GM12878 (cell line): ENCODE data around the gene SLC35A4. TPM values are rescaled to one million over a fixed set of nuclear protein-coding genes. Genes with fewer than 3 reads are reported as not detected.

Experiments
- ATAC-seq: fragments of 200-7000 bp; cut with Tn5 transposase; 3 replicates; pipeline ENCODE4 v1.9.1; 2020; ENCODE audit warnings: mild to moderate bottlenecking, moderate library complexity
- BruUV-seq: library from RNA; stranded (reverse); fragments of 400-500 nt; replicated peaks from 2 replicates; lab custom pipeline; 2021; lab: Mats Ljungman, UMichigan
- CTCF ChIA-PET: fragments of 300-600 bp; sonication (Branson Sonifier 250); formaldehyde crosslinking; extraction: SDS; loops from one replicate; lab custom pipeline; 2021; ENCODE audit warnings: inconsistent platforms; lab: Yijun Ruan, JAX
- POLR2A ChIA-PET: fragments of 350-600 bp; formaldehyde crosslinking; extraction: SDS; loops from one replicate; lab custom pipeline; 2021; ENCODE audit warnings: inconsistent platforms; lab: Charles Lee
- RAD21 ChIA-PET: fragments of 300-600 bp; sonication (Branson Sonifier 250); formaldehyde crosslinking; loops from one replicate; lab custom pipeline; 2023; ENCODE audit warnings: antibody characterized with exemption; ENCODE audit not compliant: unreplicated experiment; lab: Charles Lee
- SMC1A ChIA-PET: fragments of 300-600 bp; sonication (Branson Sonifier 250); formaldehyde crosslinking; loops from one replicate; lab custom pipeline; 2023; ENCODE audit not compliant: unreplicated experiment, uncharacterized antibody; lab: Charles Lee
- DNase-seq: peaks from one replicate; pipeline ENCODE4 v3.0.0-alpha.2; 2011; ENCODE audit warnings: low read depth, low spot score
- FAIRE-seq: peaks from 3 replicates; lab custom pipeline; 2011; peaks lifted over from hg19 to GRCh38; lab: Jason Lieb, UNC
- H2AFZ ChIP-seq: 2 replicates; pipeline ENCODE4 v1.6.0; 2011; ENCODE audit warnings: low read depth, low read length, control low read depth; ENCODE audit not compliant: control insufficient read depth
- H3K27ac ChIP-seq: 2 replicates; pipeline ENCODE4 v1.5.1; 2011; ENCODE audit warnings: control low read depth; ENCODE audit not compliant: control insufficient read depth, insufficient read depth
- H3K27me3 ChIP-seq, 2 experiments: replicated peaks in 1 of 2; 2 replicates each; pipeline versions ENCODE4 v1.6.0 to v1.6.1; 2011; ENCODE audit warnings: low read length in 1 of 2; ENCODE audit not compliant: control insufficient read depth in 2 of 2, insufficient read depth in 2 of 2
- H3K36me3 ChIP-seq, 2 experiments: 2 replicates each; pipeline ENCODE4 v1.5.1; 2011; ENCODE audit warnings: low read length in 1 of 2; ENCODE audit not compliant: control insufficient read depth in 2 of 2, insufficient read depth in 2 of 2
- H3K4me1 ChIP-seq: 2 replicates; pipeline ENCODE4 v1.6.1; 2011; ENCODE audit warnings: mild to moderate bottlenecking, low read length, moderate library complexity, mixed read lengths; ENCODE audit not compliant: control insufficient read depth, insufficient read depth
- H3K4me2 ChIP-seq: 2 replicates; pipeline ENCODE4 v1.6.0; 2011; ENCODE audit warnings: control low read depth; ENCODE audit not compliant: control insufficient read depth, insufficient read depth
- H3K4me3 ChIP-seq: fragments of 200-600 bp; sonication (generic); 2 replicates; pipeline ENCODE4 v1.5.1; 2016
- H3K79me2 ChIP-seq: 2 replicates; pipeline ENCODE4 v1.6.0; 2011; ENCODE audit warnings: low read length; ENCODE audit not compliant: control insufficient read depth, insufficient read depth
- H3K9ac ChIP-seq: 2 replicates; pipeline ENCODE4 v1.8.0; 2011; ENCODE audit warnings: low read length, control low read depth, mixed read lengths; ENCODE audit not compliant: control insufficient read depth, insufficient read depth
- H3K9me3 ChIP-seq: replicated peaks from 3 replicates; pipeline ENCODE4 v1.5.1; 2011; ENCODE audit warnings: mild to moderate bottlenecking, low read length; ENCODE audit not compliant: control insufficient read depth, insufficient read depth
- H4K20me1 ChIP-seq: 2 replicates; pipeline ENCODE4 v1.6.0; 2011; ENCODE audit not compliant: control insufficient read depth, insufficient read depth
- CHD2 ChIP-seq: IDR thresholded peaks from 2 replicates; pipeline ENCODE4 v1.6.1; 2011; ENCODE audit warnings: low read depth, low read length, improper control_type of control experiment, borderline replicate concordance
- EP300 ChIP-seq, 2 experiments: fragments of 150-350 bp in 1 of 2; IDR thresholded peaks; 2 replicates each; pipeline ENCODE4 v1.6.1; 2011 to 2012; ENCODE audit warnings: low read depth in 2 of 2, low read length in 2 of 2, borderline replicate concordance in 1 of 2, improper control_type of control experiment in 1 of 2, inconsistent platforms in 1 of 2; ENCODE audit not compliant: control insufficient read depth in 1 of 2
- ESRRA ChIP-seq: IDR thresholded peaks from 2 replicates; pipeline ENCODE4 v1.6.1; 2012; ENCODE audit warnings: mild to moderate bottlenecking, low read length, improper control_type of control experiment
- FOS ChIP-seq: IDR thresholded peaks from 3 replicates; pipeline ENCODE4 v1.6.1; 2011; ENCODE audit warnings: borderline replicate concordance; ENCODE audit not compliant: insufficient read length; ENCODE audit errors: extremely low read depth
- IRF4 ChIP-seq: IDR thresholded peaks from 2 replicates; pipeline ENCODE4 v1.6.1; 2011; ENCODE audit warnings: low read depth, low read length
- JUNB ChIP-seq: IDR thresholded peaks from 2 replicates; pipeline ENCODE4 v1.6.1; 2016; ENCODE audit warnings: antibody characterized with exemption, mild to moderate bottlenecking
- POLR2A ChIP-seq: IDR thresholded peaks from 2 replicates; pipeline ENCODE4 v1.6.1; 2011; ENCODE audit warnings: low read depth, mild to moderate bottlenecking, low read length
- RAD21 ChIP-seq: IDR thresholded peaks from 2 replicates; pipeline ENCODE4 v1.6.1; 2011; ENCODE audit warnings: mild to moderate bottlenecking, low read depth, low read length, moderate library complexity; ENCODE audit not compliant: insufficient read depth
- RB1 ChIP-seq: fragments of 450-650 bp; formaldehyde crosslinking; IDR thresholded peaks from 2 replicates; pipeline ENCODE4 v1.6.1; 2017; ENCODE audit warnings: mild to moderate bottlenecking, borderline replicate concordance
- SRF ChIP-seq, 2 experiments: IDR thresholded peaks; 2 replicates each; pipeline ENCODE4 v1.6.1; 2011; ENCODE audit warnings: low read depth in 2 of 2, low read length in 2 of 2, mild to moderate bottlenecking in 1 of 2, moderate library complexity in 1 of 2
- TAF1 ChIP-seq: IDR thresholded peaks from 2 replicates; pipeline ENCODE4 v1.6.1; 2011; ENCODE audit warnings: mild to moderate bottlenecking, low read depth, low read length, borderline replicate concordance
- WGBS: methylation state at CpG from one replicate; pipeline ENCODE4 v1.1.6; 2016; ENCODE audit warnings: low lambda C conversion rate; ENCODE audit not compliant: insufficient replicate concordance, insufficient coverage; ENCODE audit errors: missing lambda C conversion rate; 5-methylcytosine and 5-hydroxymethylcytosine counted together
- in situ Hi-C: fragments of 300-500 bp; cut with MboI; formaldehyde crosslinking; loops from 9 replicates; pipeline ENCODE4 v1.14.3; 2018; ENCODE audit warnings: mixed read lengths
- intact Hi-C: fragments of 100-400 bp; cut with micrococcal nuclease; formaldehyde crosslinking; loops from one replicate; pipeline ENCODE4 v1.14.2; 2022; ENCODE audit not compliant: unreplicated experiment
- polyA plus RNA-seq, 11 experiments: library from polyadenylated mRNA; depleted of rRNA in 4 of 11; unstranded in 6 of 11; stranded (reverse) in 5 of 11; fragments of >200 nt; fragmentation: Nextera tagmentation in 4 of 11; fragmentation: Illumina TruSeq in 1 of 11; extraction: Ambion mirVana in 4 of 11; extraction: Trizol in 1 of 11; gene quantifications; 1 replicate in 1 of 11; 2 replicates in 10 of 11; pipeline versions ENCODE4 v1.2.1 to v1.2.3, GENCODE V29; 2011 to 2016; ENCODE audit warnings: inconsistent platforms in 2 of 11, missing spikeins in 2 of 11, low read depth in 1 of 11
- total RNA-seq, 4 experiments: library from RNA; depleted of rRNA in 3 of 4; stranded (reverse); fragments of >200 nt in 3 of 4; fragmentation: Illumina TruSeq in 1 of 4; extraction: Trizol in 1 of 4; gene quantifications; 2 replicates each; pipeline versions ENCODE4 v1.2.1 to v1.2.3, GENCODE V29; 2013 to 2021
- TF ChIP-seq, protein P1 (sequence below): fragments of 450-650 bp; IDR thresholded peaks from 2 replicates; pipeline ENCODE4 v1.6.1; 2017; ENCODE audit warnings: borderline replicate concordance
- TF ChIP-seq, protein P2 (sequence below), 3 experiments: IDR thresholded peaks in 2 of 3; conservative IDR thresholded peaks in 1 of 3; 2 replicates each; pipeline ENCODE4 v1.5.1; 2011; ENCODE audit warnings: low read depth in 3 of 3, low read length in 3 of 3, mild to moderate bottlenecking in 3 of 3, control low read depth in 2 of 3, moderate library complexity in 2 of 3, inconsistent platforms in 1 of 3, mixed read lengths in 1 of 3; ENCODE audit not compliant: control insufficient read depth in 2 of 3, insufficient read depth in 1 of 3; ENCODE audit errors: extremely low read depth in 1 of 3

The SLC35A4 gene
- total and polyA plus RNA-seq, 10 of the 15 experiments (the other 5 are each of a cell fraction or from before 2014, with no cell fraction given): 23.8 to 167 (median 114) TPM

DNA sequence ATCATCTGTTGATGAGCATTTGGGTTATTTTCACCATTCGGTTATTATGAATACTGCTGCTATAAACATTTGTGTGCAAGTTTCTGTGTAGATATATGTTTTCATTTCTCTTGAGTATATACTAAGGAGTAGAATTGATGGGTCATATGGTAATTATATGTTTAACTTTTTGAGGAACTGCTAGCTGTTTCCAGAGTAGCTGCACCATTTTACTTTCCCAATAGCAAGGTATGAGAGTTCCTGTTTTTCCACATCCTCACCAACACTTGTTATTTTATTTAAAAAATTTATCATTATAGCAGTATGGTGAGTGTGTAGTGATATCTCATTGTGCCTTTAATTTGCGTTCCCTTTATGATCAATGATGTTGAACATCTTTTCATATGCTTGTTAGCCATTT is 39.1 kb downstream of the SLC35A4 start:
- H2AFZ ChIP-seq: no peak overlapping the region
- no peak overlapping the region for H3K27ac ChIP-seq
- ChIA-PET RAD21 (no interaction called here), POLR2A (no interaction called here), CTCF (interaction anchor here (0.5 to 0.6 kb wide), 2 partner anchors 10 to 245 kb away, joined by 3 read pairs; no protein-coding TSS in a partner anchor), SMC1A (no interaction called here)
- no peaks in the 10 kb centered on the region for H4K20me1 ChIP-seq
- no TSS peak for BruUV-seq
- H3K9me3 ChIP-seq: no peaks in the 10 kb centered on the region
- H3K9ac ChIP-seq: no peak overlapping the region
- TF ChIP-seq POLR2A: no peak
- no peak for TF ChIP-seq SRF (IDR thresholded peaks at IDR 0.05; ENCODE audit: low read depth in 2 of 2, low read length in 2 of 2)
- TF ChIP-seq, protein P1, sequence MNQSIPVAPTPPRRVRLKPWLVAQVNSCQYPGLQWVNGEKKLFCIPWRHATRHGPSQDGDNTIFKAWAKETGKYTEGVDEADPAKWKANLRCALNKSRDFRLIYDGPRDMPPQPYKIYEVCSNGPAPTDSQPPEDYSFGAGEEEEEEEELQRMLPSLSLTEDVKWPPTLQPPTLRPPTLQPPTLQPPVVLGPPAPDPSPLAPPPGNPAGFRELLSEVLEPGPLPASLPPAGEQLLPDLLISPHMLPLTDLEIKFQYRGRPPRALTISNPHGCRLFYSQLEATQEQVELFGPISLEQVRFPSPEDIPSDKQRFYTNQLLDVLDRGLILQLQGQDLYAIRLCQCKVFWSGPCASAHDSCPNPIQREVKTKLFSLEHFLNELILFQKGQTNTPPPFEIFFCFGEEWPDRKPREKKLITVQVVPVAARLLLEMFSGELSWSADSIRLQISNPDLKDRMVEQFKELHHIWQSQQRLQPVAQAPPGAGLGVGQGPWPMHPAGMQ: no peak
- H3K27me3 ChIP-seq: no peaks in the 10 kb centered on the region
- no peaks in the 10 kb centered on the region for H3K79me2 ChIP-seq
- H3K36me3 ChIP-seq: no peaks in the 10 kb centered on the region
- no peaks in the 10 kb centered on the region for H3K4me1 ChIP-seq
- no peak for ATAC-seq
- WGBS: 92% methylated on average over 2 of the region's 2 CpGs
- no peak overlapping the region for H3K4me2 ChIP-seq
- intact Hi-C loops (no loop called here), in situ Hi-C loops (no loop called here)
- no peak for DNase-seq
- no peak for FAIRE-seq
- H3K4me3 ChIP-seq: no peak overlapping the region

DNA sequence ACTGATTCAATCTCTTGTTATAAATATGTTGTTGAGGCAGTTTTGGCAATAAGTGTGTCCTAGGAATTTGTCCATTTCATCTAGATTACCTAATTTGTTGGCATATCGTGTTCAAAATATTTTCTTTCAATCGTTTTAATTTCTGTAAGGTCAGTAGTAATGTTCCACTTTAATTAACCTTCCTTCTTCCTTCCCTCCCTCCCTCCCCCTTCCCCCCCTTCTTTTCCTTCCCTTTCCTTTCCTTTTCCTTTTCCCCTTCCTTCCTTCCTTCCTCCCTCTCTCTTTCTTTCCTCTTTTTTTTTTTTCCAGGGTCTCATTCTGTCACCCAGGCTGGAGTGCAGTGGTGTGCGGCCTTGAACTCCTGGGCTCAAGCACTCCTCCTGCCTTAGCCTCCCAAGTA is 41.3 kb downstream of the SLC35A4 start:
- CTCF ChIA-PET: no interaction called here
- no peaks in the 10 kb centered on the region for H3K27me3 ChIP-seq
- FAIRE-seq: no peak
- TF ChIP-seq RAD21 (no peak), ESRRA (no peak), CHD2 (no peak), SRF (IDR thresholded peaks at IDR 0.05; ENCODE audit: low read depth in 2 of 2, low read length in 2 of 2) (no peak), FOS (no peak), JUNB (no peak), IRF4 (no peak), EP300 (IDR thresholded peaks at IDR 0.05; ENCODE audit: borderline replicate concordance in 1 of 2, control insufficient read depth in 1 of 2, low read depth in 2 of 2, low read length in 2 of 2) (no peak), TAF1 (no peak), RB1 (no peak)
- TF ChIP-seq, protein P2, sequence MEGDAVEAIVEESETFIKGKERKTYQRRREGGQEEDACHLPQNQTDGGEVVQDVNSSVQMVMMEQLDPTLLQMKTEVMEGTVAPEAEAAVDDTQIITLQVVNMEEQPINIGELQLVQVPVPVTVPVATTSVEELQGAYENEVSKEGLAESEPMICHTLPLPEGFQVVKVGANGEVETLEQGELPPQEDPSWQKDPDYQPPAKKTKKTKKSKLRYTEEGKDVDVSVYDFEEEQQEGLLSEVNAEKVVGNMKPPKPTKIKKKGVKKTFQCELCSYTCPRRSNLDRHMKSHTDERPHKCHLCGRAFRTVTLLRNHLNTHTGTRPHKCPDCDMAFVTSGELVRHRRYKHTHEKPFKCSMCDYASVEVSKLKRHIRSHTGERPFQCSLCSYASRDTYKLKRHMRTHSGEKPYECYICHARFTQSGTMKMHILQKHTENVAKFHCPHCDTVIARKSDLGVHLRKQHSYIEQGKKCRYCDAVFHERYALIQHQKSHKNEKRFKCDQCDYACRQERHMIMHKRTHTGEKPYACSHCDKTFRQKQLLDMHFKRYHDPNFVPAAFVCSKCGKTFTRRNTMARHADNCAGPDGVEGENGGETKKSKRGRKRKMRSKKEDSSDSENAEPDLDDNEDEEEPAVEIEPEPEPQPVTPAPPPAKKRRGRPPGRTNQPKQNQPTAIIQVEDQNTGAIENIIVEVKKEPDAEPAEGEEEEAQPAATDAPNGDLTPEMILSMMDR (IDR thresholded peaks at IDR 0.05 in 2 of 3, conservative IDR thresholded peaks at IDR 0.05 in 1 of 3; ENCODE audit: control insufficient read depth in 2 of 3, extremely low read depth in 1 of 3, insufficient read depth in 1 of 3, low read depth in 3 of 3, low read length in 3 of 3): no peak

More for the DNA sequence above, 41.3 kb downstream of the SLC35A4 start:
- no peak overlapping the region for H3K4me2 ChIP-seq
- no peak overlapping the region for H2AFZ ChIP-seq
- no peak overlapping the region for H3K4me3 ChIP-seq
- no peak overlapping the region for H3K9ac ChIP-seq
- H3K27ac ChIP-seq: no peak overlapping the region
- intact Hi-C loops: no loop called here
- no peaks in the 10 kb centered on the region for H4K20me1 ChIP-seq
- ATAC-seq: no peak
- no peak for DNase-seq
- H3K36me3 ChIP-seq: no peaks in the 10 kb centered on the region
- in situ Hi-C loops: no loop called here
- ChIA-PET RAD21 (interaction anchor here (0.7 kb wide), 1 partner anchor 246 kb away, joined by 3 read pairs; no protein-coding TSS in a partner anchor), POLR2A (no interaction called here), SMC1A (no interaction called here)
- no peaks in the 10 kb centered on the region for H3K9me3 ChIP-seq
- no TSS peak for BruUV-seq
- H3K79me2 ChIP-seq: no peaks in the 10 kb centered on the region
- 64% methylated on average over 3 of the region's 3 CpGs for WGBS
- no peaks in the 10 kb centered on the region for H3K4me1 ChIP-seq
